Stimulated activated naive B cell treated with anti-CD40 and anti-IgM and Interleukin-4, amounts not matched to agents 10 μg/mL and 1 μg/mL and 100 μg/mL, for 72 hours (primary cell): ENCODE results near the gene LHFPL3.

ENCODE experiments used
- ATAC-seq, 2 donors: fragments of 150-1000 bp; cut with Tn5 transposase; replicated peaks; 2 replicates each; pipeline ENCODE4 v1.10.0; 2021; ENCODE audit warnings: moderate library complexity in 1 of 2
- DNase-seq: peaks from one replicate; pipeline ENCODE4 v3.0.0; 2021
- H3K27ac Mint-ChIP-seq: one replicate; pipeline ENCODE4 v1.8.0; 2022; ENCODE audit warnings: mild to moderate bottlenecking, mixed read lengths
- H3K27me3 Mint-ChIP-seq, 2 donors: one replicate each; pipeline ENCODE4 v1.8.0; 2022; ENCODE audit warnings: mixed read lengths in 2 of 2
- H3K36me3 Mint-ChIP-seq, 2 donors: one replicate each; pipeline ENCODE4 v1.8.0; 2022; ENCODE audit warnings: mixed read lengths in 2 of 2, mild to moderate bottlenecking in 1 of 2
- H3K4me1 Mint-ChIP-seq, 2 donors: one replicate each; pipeline ENCODE4 v1.8.0; 2022; ENCODE audit warnings: mixed read lengths in 2 of 2, mild to moderate bottlenecking in 1 of 2
- H3K4me3 Mint-ChIP-seq, 2 donors: one replicate each; pipeline ENCODE4 v1.8.0; 2022; ENCODE audit warnings: mild to moderate bottlenecking in 2 of 2, mixed read lengths in 2 of 2, moderate library complexity in 1 of 2
- H3K9me3 Mint-ChIP-seq, 2 donors: one replicate each; pipeline ENCODE4 v1.8.0; 2022; ENCODE audit warnings: mixed read lengths in 2 of 2, mild to moderate bottlenecking in 1 of 2

Gene LHFPL3

GRCh38 chr7:104805449-104806317 is 477.3 kb downstream of the LHFPL3 start:
- no peaks in the 10 kb centered on the region for H3K4me1 Mint-ChIP-seq
- DNase-seq (no peak), ATAC-seq (no peak)
- no peak overlapping the region for H3K4me3 Mint-ChIP-seq
- no peaks in the 10 kb centered on the region for H3K9me3 Mint-ChIP-seq
- H3K27me3 Mint-ChIP-seq: peaks cover 24 to 32% of the 10 kb centered on the region in 2 donors
- no peak overlapping the region for H3K27ac Mint-ChIP-seq
- H3K36me3 Mint-ChIP-seq: no peaks in the 10 kb centered on the region

DNA sequence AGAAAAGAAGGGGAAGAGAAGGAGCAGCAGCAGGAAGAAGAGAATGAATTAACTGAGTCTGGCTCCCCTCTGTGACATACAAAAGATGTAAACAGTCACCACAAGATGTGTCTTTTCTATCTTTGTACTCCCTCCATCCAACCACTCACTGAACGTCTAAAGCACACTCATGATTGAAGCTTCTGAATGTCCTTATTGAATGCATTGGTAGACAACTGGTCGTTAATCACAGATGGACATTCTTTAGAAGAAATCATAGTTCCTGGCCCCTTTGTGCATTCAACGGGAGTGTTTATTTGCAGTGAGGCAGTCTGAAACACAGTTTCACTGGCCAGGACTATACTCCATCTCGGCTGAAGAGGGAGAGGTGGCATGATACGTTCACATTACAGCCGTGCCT is 479.3 kb downstream of the LHFPL3 start:
- H3K9me3 Mint-ChIP-seq: no peaks in the 10 kb centered on the region
- no peak overlapping the region for H3K4me3 Mint-ChIP-seq
- H3K4me1 Mint-ChIP-seq: no peaks in the 10 kb centered on the region
- DNase-seq (no peak), ATAC-seq (no peak)
- no peak overlapping the region for H3K27ac Mint-ChIP-seq
- peaks cover 24 to 31% of the 10 kb centered on the region in 2 donors for H3K27me3 Mint-ChIP-seq
- no peaks in the 10 kb centered on the region for H3K36me3 Mint-ChIP-seq

DNA sequence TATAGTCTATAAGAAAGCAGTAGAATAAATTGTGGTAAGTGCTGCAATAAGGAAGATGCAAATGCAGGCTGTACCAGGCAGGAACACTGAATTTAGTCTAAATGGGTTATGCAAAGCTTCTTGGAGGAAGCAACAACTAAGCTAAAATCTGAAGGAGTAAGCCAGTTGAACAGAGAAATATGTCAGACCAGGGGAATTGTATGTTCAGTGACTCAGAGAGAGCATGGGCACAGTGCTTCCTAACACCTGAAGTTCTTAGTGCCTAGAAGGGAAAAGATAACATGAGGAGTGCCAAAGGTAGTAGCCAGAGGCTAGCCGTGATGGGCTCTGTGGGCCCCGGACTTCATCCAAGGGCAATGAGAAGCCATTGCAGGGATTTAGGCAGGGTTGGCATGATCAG is 481.5 kb downstream of the LHFPL3 start:
- DNase-seq (no peak), ATAC-seq (no peak)
- no peak overlapping the region for H3K27ac Mint-ChIP-seq
- H3K4me1 Mint-ChIP-seq: no peaks in the 10 kb centered on the region
- no peak overlapping the region for H3K4me3 Mint-ChIP-seq
- H3K36me3 Mint-ChIP-seq: no peaks in the 10 kb centered on the region
- no peaks in the 10 kb centered on the region for H3K9me3 Mint-ChIP-seq
- peaks cover 21 to 24% of the 10 kb centered on the region in 2 donors for H3K27me3 Mint-ChIP-seq

- Mint-ChIP-seq H3K36me3 (no peaks in the 10 kb centered on the region), H3K9me3 (no peaks in the 10 kb centered on the region), H3K27ac (no peak overlapping the region), H3K4me1 (no peaks in the 10 kb centered on the region), H3K27me3 (peaks cover 21 to 29% of the 10 kb centered on the region in 2 donors), H3K4me3 (no peak overlapping the region)
- DNase-seq: no peak
- no peak for ATAC-seq
Observed at GRCh38 chr7:104814126-104814525, 485.7 kb downstream of the LHFPL3 start.

GRCh38 chr7:104814671-104815400 is 486.4 kb downstream of the LHFPL3 start:
- H3K27me3 Mint-ChIP-seq: peaks cover 21 to 31% of the 10 kb centered on the region in 2 donors
- ATAC-seq: no peak

GRCh38 chr7:104816537-104816936 is 488.1 kb downstream of the LHFPL3 start:
- H3K27me3 Mint-ChIP-seq: peaks cover 15 to 29% of the 10 kb centered on the region in 2 donors
- ATAC-seq: no peak
- no peak overlapping the region for H3K27ac Mint-ChIP-seq
- no peaks in the 10 kb centered on the region for H3K36me3 Mint-ChIP-seq
- H3K9me3 Mint-ChIP-seq: no peaks in the 10 kb centered on the region
- no peak overlapping the region for H3K4me3 Mint-ChIP-seq
- H3K4me1 Mint-ChIP-seq: no peaks in the 10 kb centered on the region
- no peak for DNase-seq

More at GRCh38 chr7:104814671-104815400, 486.4 kb downstream of the LHFPL3 start:
- Mint-ChIP-seq H3K9me3 (no peaks in the 10 kb centered on the region), H3K4me1 (no peaks in the 10 kb centered on the region), H3K27ac (no peak overlapping the region), H3K36me3 (no peaks in the 10 kb centered on the region), H3K4me3 (no peak overlapping the region)
- no peak for DNase-seq

- ATAC-seq (no peak), DNase-seq (no peak)
- no peak overlapping the region for H3K27ac Mint-ChIP-seq
- no peak overlapping the region for H3K4me3 Mint-ChIP-seq
- no peaks in the 10 kb centered on the region for H3K9me3 Mint-ChIP-seq
- H3K27me3 Mint-ChIP-seq: peaks cover 15 to 22% of the 10 kb centered on the region in 2 donors
- no peaks in the 10 kb centered on the region for H3K4me1 Mint-ChIP-seq
- no peaks in the 10 kb centered on the region for H3K36me3 Mint-ChIP-seq
Observed at GRCh38 chr7:104818961-104819880, 490.8 kb downstream of the LHFPL3 start.

DNA sequence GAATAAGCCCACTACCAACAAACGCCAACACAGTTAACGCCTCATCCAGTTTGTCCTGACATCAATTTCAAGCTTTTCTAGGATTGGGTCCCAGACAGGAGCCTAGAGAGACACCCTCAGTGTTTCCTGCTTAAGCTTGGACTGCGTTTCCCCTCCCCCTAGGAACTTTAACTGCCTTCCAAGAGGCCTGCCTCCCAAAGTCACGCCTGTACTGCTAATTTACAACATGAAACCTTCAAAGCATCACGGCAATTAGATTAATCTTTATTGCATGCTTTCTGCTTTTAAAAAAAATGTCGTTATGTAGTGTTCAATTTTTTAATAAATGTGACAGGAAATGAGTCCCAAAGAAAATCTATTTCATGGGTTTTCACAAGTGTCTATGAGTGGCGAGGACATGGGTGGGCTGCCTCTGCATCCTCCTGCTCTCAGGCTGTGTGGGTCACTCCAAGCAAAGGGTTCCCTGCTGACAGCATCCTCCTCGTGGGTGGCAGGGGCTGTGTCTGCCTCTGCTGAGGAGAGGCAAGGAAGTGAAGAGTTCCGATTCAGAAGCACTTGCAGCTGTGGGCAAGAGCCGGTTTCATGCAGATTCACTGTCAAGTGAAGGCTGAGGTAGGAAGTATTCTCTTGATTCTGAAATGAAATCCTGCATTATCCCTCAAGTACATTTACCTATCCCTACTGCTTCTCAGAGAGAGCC is 492.6 kb downstream of the LHFPL3 start:
- DNase-seq (no peak), ATAC-seq (no peak)
- no peaks in the 10 kb centered on the region for H3K9me3 Mint-ChIP-seq
- H3K4me3 Mint-ChIP-seq: no peak overlapping the region
- no peaks in the 10 kb centered on the region for H3K4me1 Mint-ChIP-seq
- H3K27ac Mint-ChIP-seq: no peak overlapping the region
- H3K27me3 Mint-ChIP-seq: peaks cover 15 to 22% of the 10 kb centered on the region in 2 donors
- H3K36me3 Mint-ChIP-seq: no peaks in the 10 kb centered on the region

DNA sequence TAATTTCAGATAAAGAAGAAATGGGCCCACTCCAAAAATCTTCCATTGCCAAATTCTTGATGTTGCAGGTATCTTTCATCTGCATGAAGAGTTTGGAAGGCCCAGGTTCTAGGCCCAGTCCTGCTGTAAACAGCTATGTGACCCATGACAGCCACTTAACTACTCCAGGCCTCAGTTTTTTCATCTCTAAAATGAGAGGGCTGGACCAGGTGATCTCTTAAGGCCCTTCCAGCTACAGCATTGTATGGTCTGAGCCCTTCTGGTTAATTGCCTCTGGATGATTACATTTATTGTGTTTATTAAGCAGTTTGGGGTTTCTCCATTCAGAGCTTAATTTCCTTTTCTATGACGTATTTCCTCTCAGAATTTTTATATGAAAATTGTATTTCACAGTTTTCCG is 494.8 kb downstream of the LHFPL3 start:
- DNase-seq (no peak), ATAC-seq (no peak)
- no peaks in the 10 kb centered on the region for H3K36me3 Mint-ChIP-seq
- H3K4me3 Mint-ChIP-seq: no peak overlapping the region
- no peaks in the 10 kb centered on the region for H3K4me1 Mint-ChIP-seq
- no peaks in the 10 kb centered on the region for H3K9me3 Mint-ChIP-seq
- no peak overlapping the region for H3K27ac Mint-ChIP-seq
- peaks cover 4 to 13% of the 10 kb centered on the region in 2 donors for H3K27me3 Mint-ChIP-seq

DNA sequence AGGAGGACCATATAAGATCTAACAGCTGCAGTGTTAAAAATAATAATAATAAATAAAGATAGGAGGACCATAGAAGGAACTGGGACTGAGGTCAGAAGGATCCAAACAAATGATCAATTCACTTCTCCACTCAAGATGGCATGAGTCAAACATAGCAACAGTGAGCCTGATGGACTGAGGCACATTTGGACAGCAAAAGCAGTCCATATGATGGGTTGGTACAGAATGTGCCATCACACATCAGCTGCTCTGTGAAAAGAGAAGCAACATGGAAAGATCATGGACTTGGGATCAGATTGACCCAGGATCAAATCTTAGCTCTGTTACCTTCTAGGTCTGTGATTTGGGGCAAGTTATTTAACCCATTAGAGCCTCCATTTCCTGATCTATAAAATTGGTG is 496.7 kb downstream of the LHFPL3 start:
- no peak for ATAC-seq
- H3K4me1 Mint-ChIP-seq: no peaks in the 10 kb centered on the region

DNA sequence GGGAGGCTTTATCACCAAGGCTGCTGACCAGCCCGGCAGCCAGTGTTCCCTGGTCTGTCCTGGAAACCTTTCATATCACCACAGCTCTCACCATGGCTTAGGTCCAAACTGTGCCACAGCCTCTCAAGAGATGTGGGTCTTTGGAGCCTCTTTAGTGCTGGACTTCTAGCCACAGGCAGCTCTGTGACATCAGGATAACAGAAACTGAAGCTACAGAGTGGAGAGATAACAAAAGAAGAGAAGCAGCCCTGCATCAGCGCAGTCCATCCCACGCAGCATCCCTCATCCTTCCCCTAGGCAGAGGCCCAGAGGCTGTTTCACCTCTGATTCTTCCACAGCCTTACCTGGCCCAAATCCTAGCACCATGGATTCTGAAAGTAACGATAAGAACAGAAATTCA is 497.7 kb downstream of the LHFPL3 start:
- Mint-ChIP-seq H3K27ac (no peak overlapping the region), H3K27me3 (peaks cover 0 to under 1% of the 10 kb centered on the region in 2 donors), H3K4me1 (no peaks in the 10 kb centered on the region), H3K9me3 (no peaks in the 10 kb centered on the region), H3K4me3 (no peak overlapping the region), H3K36me3 (peaks cover 0 to 2% of the 10 kb centered on the region in 2 donors)
- ATAC-seq: no peak
- DNase-seq: no peak

More for the DNA sequence above, 496.7 kb downstream of the LHFPL3 start:
- no peak for DNase-seq
- no peak overlapping the region for H3K27ac Mint-ChIP-seq
- H3K27me3 Mint-ChIP-seq: peaks cover 0 to 7% of the 10 kb centered on the region in 2 donors
- peaks cover 0 to 2% of the 10 kb centered on the region in 2 donors for H3K36me3 Mint-ChIP-seq
- no peak overlapping the region for H3K4me3 Mint-ChIP-seq
- no peaks in the 10 kb centered on the region for H3K9me3 Mint-ChIP-seq

- peaks cover 3 to 7% of the 10 kb centered on the region in 2 donors for H3K4me1 Mint-ChIP-seq
- H3K36me3 Mint-ChIP-seq: no peaks in the 10 kb centered on the region
- no peak overlapping the region for H3K27ac Mint-ChIP-seq
- no peak for ATAC-seq
- H3K27me3 Mint-ChIP-seq: peaks cover 34 to 37% of the 10 kb centered on the region in 2 donors
- no peak overlapping the region for H3K4me3 Mint-ChIP-seq
- DNase-seq: no peak
- no peaks in the 10 kb centered on the region for H3K9me3 Mint-ChIP-seq
Observed at GRCh38 chr7:104836976-104837375, 508.6 kb downstream of the LHFPL3 start.

- Mint-ChIP-seq H3K4me1 (peaks cover 3 to 7% of the 10 kb centered on the region in 2 donors), H3K27me3 (peaks cover 42 to 50% of the 10 kb centered on the region in 2 donors), H3K4me3 (no peak overlapping the region), H3K36me3 (no peaks in the 10 kb centered on the region), H3K9me3 (no peaks in the 10 kb centered on the region), H3K27ac (no peak overlapping the region)
- DNase-seq: peak; percentile 28
- ATAC-seq: peak; percentile 92 to 95
Observed at GRCh38 chr7:104838537-104839299, 510.3 kb downstream of the LHFPL3 start.
